Heart left ventricle (tissue), 13 donors: Measurements from ENCODE around the gene YDJC.

Source experiments
- POLR2A ChIP-seq, 2 donors: fragments of 450-650 bp; IDR thresholded peaks; one replicate each; pipeline ENCODE4 v1.6.1; 2017; ENCODE audit warnings: antibody characterized with exemption in 2 of 2, mild to moderate bottlenecking in 2 of 2, moderate library complexity in 2 of 2
- TF ChIP-seq, protein P1 (sequence below), 12 donors: fragments of 200-600 bp; sonication (generic) in 4 of 12; IDR thresholded peaks; one replicate each; pipeline versions ENCODE4 v1.5.0 to v1.8.0; 2018 to 2022; ENCODE audit warnings: antibody characterized with exemption in 12 of 12, mild to moderate bottlenecking in 5 of 12
- donor health status: ischemic (EF 13 %, LVEDD 7.1; RV severe dilation, severe dysfunction).
- donor health status: DM: no; HTN: yes; CAD: no.
- donor health status: DM: no; HTN: no; CAD: no.
- donor health status: ischemic (EF 25% LVEDD 6.9; RV normal size, moderate dysfunction).
- donor health status: ischemic (EF 25% LVEDD 5.7; RV mildly dilated, moderate dysfunction).
- donor health status: ischemic (EF 35%, LVEDD 5.7; RV mildly dilated, moderate dysfunction).
- donor health status: nonischemic (EF 11% LVEDD 7.7; RV severe dilation, severe dysfunction).
- donor health status: DM: yes; HTN: yes; CAD: no.
- donor health status: PGD.
- donor health status: ischemic (EF 29% LVEDD 5.4; RV normal size, mild dysfunction).
- donor health status: nonischemic (EF 23%, LVEDD 6.1; RV moderate dilation, normal function).

DNA sequence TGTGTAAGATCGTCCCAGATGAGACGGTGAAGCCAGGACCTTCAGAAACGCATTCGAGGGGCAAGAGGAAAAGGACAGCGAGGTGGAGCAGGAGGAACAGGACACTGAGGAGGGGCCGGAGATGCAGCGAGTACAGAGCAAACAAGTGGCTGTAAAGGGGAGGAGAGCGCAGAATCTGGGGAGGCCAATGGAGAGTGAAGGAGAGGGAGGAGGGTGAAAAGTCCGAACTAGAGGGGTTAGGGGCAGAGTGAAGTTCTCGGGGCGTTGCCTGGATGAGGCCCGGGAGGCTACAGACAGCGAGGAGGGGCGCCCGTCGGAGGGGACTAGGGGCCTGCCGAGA lies 27.2 kb upstream of the YDJC start:
- TF ChIP-seq, protein P1, sequence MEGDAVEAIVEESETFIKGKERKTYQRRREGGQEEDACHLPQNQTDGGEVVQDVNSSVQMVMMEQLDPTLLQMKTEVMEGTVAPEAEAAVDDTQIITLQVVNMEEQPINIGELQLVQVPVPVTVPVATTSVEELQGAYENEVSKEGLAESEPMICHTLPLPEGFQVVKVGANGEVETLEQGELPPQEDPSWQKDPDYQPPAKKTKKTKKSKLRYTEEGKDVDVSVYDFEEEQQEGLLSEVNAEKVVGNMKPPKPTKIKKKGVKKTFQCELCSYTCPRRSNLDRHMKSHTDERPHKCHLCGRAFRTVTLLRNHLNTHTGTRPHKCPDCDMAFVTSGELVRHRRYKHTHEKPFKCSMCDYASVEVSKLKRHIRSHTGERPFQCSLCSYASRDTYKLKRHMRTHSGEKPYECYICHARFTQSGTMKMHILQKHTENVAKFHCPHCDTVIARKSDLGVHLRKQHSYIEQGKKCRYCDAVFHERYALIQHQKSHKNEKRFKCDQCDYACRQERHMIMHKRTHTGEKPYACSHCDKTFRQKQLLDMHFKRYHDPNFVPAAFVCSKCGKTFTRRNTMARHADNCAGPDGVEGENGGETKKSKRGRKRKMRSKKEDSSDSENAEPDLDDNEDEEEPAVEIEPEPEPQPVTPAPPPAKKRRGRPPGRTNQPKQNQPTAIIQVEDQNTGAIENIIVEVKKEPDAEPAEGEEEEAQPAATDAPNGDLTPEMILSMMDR (IDR thresholded peaks at IDR 0.05), result no peak
- TF ChIP-seq POLR2A (IDR thresholded peaks at IDR 0.05), result no peak
